GM23338 (cell line): ENCODE results near the gene HTD2. TPM values are rescaled to one million over a fixed set of nuclear protein-coding genes. Genes with fewer than 3 reads are reported as not detected.

ENCODE experiments used
- ATAC-seq: fragments of 200-7000 bp; cut with Tn5 transposase; 3 replicates; pipeline ENCODE4 v1.9.1; 2020
- DNase-seq: peaks from one replicate; pipeline ENCODE4 v3.0.0-alpha.2; 2015; ENCODE audit warnings: low spot score
- H2AFZ ChIP-seq: fragments of 200-600 bp; sonication (generic); 2 replicates; pipeline ENCODE4 v1.8.0; 2016; ENCODE audit warnings: antibody characterized with exemption, mild to moderate bottlenecking, moderate library complexity
- H3F3A ChIP-seq: fragments of 200-600 bp; sonication (generic); replicated peaks from 2 replicates; pipeline ENCODE4 v1.8.0; 2017; ENCODE audit warnings: antibody characterized with exemption, mixed run types, low read depth
- H3K27ac ChIP-seq: fragments of 200-600 bp; sonication (generic); 2 replicates; pipeline ENCODE4 v1.6.1; 2016; ENCODE audit warnings: low read depth
- H3K27me3 ChIP-seq: fragments of 200-600 bp; sonication (generic); 2 replicates; pipeline ENCODE4 v1.8.0; 2016; ENCODE audit warnings: mild to moderate bottlenecking, mixed run types, moderate library complexity; ENCODE audit not compliant: insufficient read depth
- H3K36me3 ChIP-seq: fragments of 200-600 bp; sonication (generic); 2 replicates; pipeline ENCODE4 v1.8.0; 2016; ENCODE audit warnings: mild to moderate bottlenecking; ENCODE audit not compliant: insufficient read depth
- H3K4me1 ChIP-seq: fragments of 200-600 bp; sonication (generic); 2 replicates; pipeline ENCODE4 v1.8.0; 2016; ENCODE audit warnings: mild to moderate bottlenecking, moderate library complexity; ENCODE audit not compliant: insufficient read depth
- H3K4me2 ChIP-seq: fragments of 200-600 bp; sonication (generic); 2 replicates; pipeline ENCODE4 v1.7.1; 2017; ENCODE audit warnings: mixed run types
- H3K4me3 ChIP-seq: fragments of 200-600 bp; sonication (generic); 2 replicates; pipeline ENCODE4 v1.6.1; 2016; ENCODE audit warnings: mixed run types
- H3K79me2 ChIP-seq: fragments of 200-600 bp; sonication (generic); replicated peaks from 2 replicates; pipeline ENCODE4 v1.8.0; 2017; ENCODE audit warnings: mild to moderate bottlenecking; ENCODE audit not compliant: insufficient read depth
- H3K9me2 ChIP-seq: fragments of 200-600 bp; sonication (generic); 2 replicates; pipeline ENCODE4 v1.8.0; 2017; ENCODE audit not compliant: insufficient read depth
- H4K20me1 ChIP-seq: fragments of 200-600 bp; sonication (generic); replicated peaks from 2 replicates; pipeline ENCODE4 v1.8.0; 2017; ENCODE audit warnings: mild to moderate bottlenecking; ENCODE audit not compliant: insufficient read depth
- H3K27ac Mint-ChIP-seq: 2 replicates; pipeline ENCODE4 v1.8.0; 2020; ENCODE audit warnings: inconsistent platforms, mild to moderate bottlenecking, moderate library complexity, mixed read lengths
- H3K27me3 Mint-ChIP-seq: 3 replicates; pipeline ENCODE4 v1.8.0; 2022; ENCODE audit warnings: low read depth, mild to moderate bottlenecking, moderate library complexity, mixed read lengths, inconsistent platforms; ENCODE audit not compliant: insufficient read depth, poor library complexity
- H3K36me3 Mint-ChIP-seq: 3 replicates; pipeline ENCODE4 v1.8.0; 2021; ENCODE audit warnings: low read depth, mild to moderate bottlenecking, inconsistent platforms, moderate library complexity, mixed read lengths
- H3K4me1 Mint-ChIP-seq: 3 replicates; pipeline ENCODE4 v1.8.0; 2020; ENCODE audit warnings: mild to moderate bottlenecking, inconsistent platforms, mixed read lengths
- H3K4me3 Mint-ChIP-seq: 3 replicates; pipeline ENCODE4 v1.8.0; 2021; ENCODE audit warnings: moderate library complexity, mild to moderate bottlenecking, inconsistent platforms, mixed read lengths
- H3K9me3 Mint-ChIP-seq: 3 replicates; pipeline ENCODE4 v1.8.0; 2020; ENCODE audit warnings: moderate library complexity, mild to moderate bottlenecking, inconsistent platforms, mixed read lengths
- JUNB ChIP-seq: IDR thresholded peaks from one replicate; pipeline ENCODE4 v1.6.1; 2016; ENCODE audit warnings: antibody characterized with exemption; ENCODE audit not compliant: unreplicated experiment
- NANOG ChIP-seq: IDR thresholded peaks from 2 replicates; pipeline ENCODE4 v1.6.1; 2016; ENCODE audit warnings: antibody characterized with exemption, borderline replicate concordance
- STAT1 ChIP-seq: IDR thresholded peaks from one replicate; pipeline ENCODE4 v1.6.1; 2016; ENCODE audit warnings: antibody characterized with exemption; ENCODE audit not compliant: unreplicated experiment
- polyA plus RNA-seq: library from polyadenylated mRNA; unstranded; fragments of >200 nt; fragmentation: Nextera tagmentation; extraction: Ambion mirVana; gene quantifications from 2 replicates; pipeline ENCODE4 v1.2.1, GENCODE V29; 2016
- total RNA-seq: library from RNA; depleted of rRNA; stranded (reverse); fragments of >200 nt; shearing (Covaris generic); gene quantifications from 2 replicates; pipeline ENCODE4 v1.2.3, GENCODE V29; 2014
- TF ChIP-seq, protein P1 (sequence below), 2 experiments: fragments of 200-600 bp in 1 of 2; sonication (generic) in 1 of 2; conservative IDR thresholded peaks; 2 replicates each; pipeline versions ENCODE4 v1.5.1 to v1.6.1; 2016 to 2017; ENCODE audit warnings: antibody characterized with exemption in 2 of 2, low read depth in 2 of 2, mild to moderate bottlenecking in 2 of 2, moderate library complexity in 1 of 2
- TF ChIP-seq, protein P2 (sequence below): IDR thresholded peaks from one replicate; pipeline ENCODE4 v1.6.1; 2018; ENCODE audit warnings: antibody characterized with exemption; ENCODE audit not compliant: unreplicated experiment

HTD2 gene
- total and polyA plus RNA-seq, 2 experiments from 2014 or later, result 19.3 to 24.2 TPM

DNA sequence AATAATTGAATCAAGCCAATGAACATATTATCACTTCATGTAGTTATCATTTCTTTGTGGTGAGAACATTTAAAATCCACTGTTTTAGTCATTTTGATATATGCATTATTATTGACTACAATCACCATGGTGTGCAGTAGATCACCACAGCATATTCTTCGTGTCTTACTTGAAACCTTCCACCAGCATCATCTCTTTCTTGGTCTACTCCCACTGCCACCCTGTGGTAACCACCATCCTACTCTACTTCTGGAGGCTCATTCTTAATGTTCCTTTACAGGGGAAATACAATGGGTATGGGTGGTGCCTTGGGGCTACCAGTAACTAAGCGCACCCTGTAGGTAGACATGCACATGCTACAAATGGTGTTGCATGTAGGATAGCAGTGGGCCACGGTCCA lies 51.8 kb downstream of the HTD2 start:
- DNase-seq (no peak), ATAC-seq (no peak)
- H3K36me3 Mint-ChIP-seq, result no peaks in the 10 kb centered on the region
- no peak overlapping the region for H3K27ac Mint-ChIP-seq
- no peaks in the 10 kb centered on the region for H3K9me2 ChIP-seq
- H2AFZ ChIP-seq, result no peak overlapping the region
- H3K27me3 Mint-ChIP-seq, result peaks cover 1% of the 10 kb centered on the region
- TF ChIP-seq, protein P1, sequence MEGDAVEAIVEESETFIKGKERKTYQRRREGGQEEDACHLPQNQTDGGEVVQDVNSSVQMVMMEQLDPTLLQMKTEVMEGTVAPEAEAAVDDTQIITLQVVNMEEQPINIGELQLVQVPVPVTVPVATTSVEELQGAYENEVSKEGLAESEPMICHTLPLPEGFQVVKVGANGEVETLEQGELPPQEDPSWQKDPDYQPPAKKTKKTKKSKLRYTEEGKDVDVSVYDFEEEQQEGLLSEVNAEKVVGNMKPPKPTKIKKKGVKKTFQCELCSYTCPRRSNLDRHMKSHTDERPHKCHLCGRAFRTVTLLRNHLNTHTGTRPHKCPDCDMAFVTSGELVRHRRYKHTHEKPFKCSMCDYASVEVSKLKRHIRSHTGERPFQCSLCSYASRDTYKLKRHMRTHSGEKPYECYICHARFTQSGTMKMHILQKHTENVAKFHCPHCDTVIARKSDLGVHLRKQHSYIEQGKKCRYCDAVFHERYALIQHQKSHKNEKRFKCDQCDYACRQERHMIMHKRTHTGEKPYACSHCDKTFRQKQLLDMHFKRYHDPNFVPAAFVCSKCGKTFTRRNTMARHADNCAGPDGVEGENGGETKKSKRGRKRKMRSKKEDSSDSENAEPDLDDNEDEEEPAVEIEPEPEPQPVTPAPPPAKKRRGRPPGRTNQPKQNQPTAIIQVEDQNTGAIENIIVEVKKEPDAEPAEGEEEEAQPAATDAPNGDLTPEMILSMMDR (conservative IDR thresholded peaks at IDR 0.05; ENCODE audit: low read depth in 2 of 2), result 0 out of 4 replicates have a peak, but pooled peaks of 1 of the 2 experiments have one; percentile 8
- TF ChIP-seq JUNB, result no peak
- H3K36me3 ChIP-seq, result no peaks in the 10 kb centered on the region
- H3K27me3 ChIP-seq, result no peaks in the 10 kb centered on the region
- no peaks in the 10 kb centered on the region for H4K20me1 ChIP-seq
- no peak overlapping the region for H3K4me2 ChIP-seq
- H3K4me3 ChIP-seq, result no peak overlapping the region
- H3K4me1 Mint-ChIP-seq, result peaks cover 2% of the 10 kb centered on the region; the same call in 2 of the 3 replicates
- no peaks in the 10 kb centered on the region for H3F3A ChIP-seq
- H3K4me1 ChIP-seq, result no peaks in the 10 kb centered on the region; the same call in 1 of the 2 replicates
- no peaks in the 10 kb centered on the region for H3K9me3 Mint-ChIP-seq
- H3K27ac ChIP-seq, result no peak overlapping the region
- no peak overlapping the region for H3K4me3 Mint-ChIP-seq
- H3K79me2 ChIP-seq, result no peaks in the 10 kb centered on the region; the same call in 1 of the 2 replicates

DNA sequence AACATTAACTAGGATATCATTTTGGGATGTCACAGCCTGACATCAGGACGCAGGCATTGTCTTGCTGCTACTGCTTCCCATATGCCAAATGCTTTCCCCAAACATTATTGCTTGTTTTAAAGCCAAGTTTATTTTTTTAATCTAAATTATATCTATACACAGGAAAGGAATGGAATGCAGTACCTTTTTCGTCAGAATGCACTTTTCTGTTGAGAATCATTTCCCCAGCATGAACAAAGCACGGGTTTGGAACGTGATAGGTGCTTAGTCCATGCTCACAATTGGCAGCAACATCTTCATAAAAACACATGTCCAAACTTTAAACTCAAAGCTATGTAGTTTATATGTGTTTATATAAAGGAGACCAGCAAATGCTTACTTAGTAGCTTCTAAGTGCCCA lies 52.5 kb downstream of the HTD2 start:
- DNase-seq, result no peak
- Histone ChIP-seq H3K4me2 (no peak overlapping the region), H3K79me2 (no peaks in the 10 kb centered on the region; the same call in 1 of the 2 replicates), H3F3A (no peaks in the 10 kb centered on the region), H3K36me3 (no peaks in the 10 kb centered on the region), H4K20me1 (no peaks in the 10 kb centered on the region), H3K9me2 (no peaks in the 10 kb centered on the region), H3K4me1 (no peaks in the 10 kb centered on the region; the same call in 1 of the 2 replicates), H3K27me3 (no peaks in the 10 kb centered on the region), H3K27ac (no peak overlapping the region; the same call in 1 of the 2 replicates), H3K4me3 (no peak overlapping the region), H2AFZ (no peak overlapping the region)
- H3K9me3 Mint-ChIP-seq, result no peaks in the 10 kb centered on the region
- ATAC-seq, result no peak
- peaks cover 2% of the 10 kb centered on the region; the same call in 2 of the 3 replicates for H3K4me1 Mint-ChIP-seq
- no peak overlapping the region for H3K27ac Mint-ChIP-seq
- peaks cover 1% of the 10 kb centered on the region for H3K27me3 Mint-ChIP-seq
- no peaks in the 10 kb centered on the region for H3K36me3 Mint-ChIP-seq
- TF ChIP-seq NANOG, result no peak
- TF ChIP-seq STAT1, result no peak
- TF ChIP-seq, protein P2, sequence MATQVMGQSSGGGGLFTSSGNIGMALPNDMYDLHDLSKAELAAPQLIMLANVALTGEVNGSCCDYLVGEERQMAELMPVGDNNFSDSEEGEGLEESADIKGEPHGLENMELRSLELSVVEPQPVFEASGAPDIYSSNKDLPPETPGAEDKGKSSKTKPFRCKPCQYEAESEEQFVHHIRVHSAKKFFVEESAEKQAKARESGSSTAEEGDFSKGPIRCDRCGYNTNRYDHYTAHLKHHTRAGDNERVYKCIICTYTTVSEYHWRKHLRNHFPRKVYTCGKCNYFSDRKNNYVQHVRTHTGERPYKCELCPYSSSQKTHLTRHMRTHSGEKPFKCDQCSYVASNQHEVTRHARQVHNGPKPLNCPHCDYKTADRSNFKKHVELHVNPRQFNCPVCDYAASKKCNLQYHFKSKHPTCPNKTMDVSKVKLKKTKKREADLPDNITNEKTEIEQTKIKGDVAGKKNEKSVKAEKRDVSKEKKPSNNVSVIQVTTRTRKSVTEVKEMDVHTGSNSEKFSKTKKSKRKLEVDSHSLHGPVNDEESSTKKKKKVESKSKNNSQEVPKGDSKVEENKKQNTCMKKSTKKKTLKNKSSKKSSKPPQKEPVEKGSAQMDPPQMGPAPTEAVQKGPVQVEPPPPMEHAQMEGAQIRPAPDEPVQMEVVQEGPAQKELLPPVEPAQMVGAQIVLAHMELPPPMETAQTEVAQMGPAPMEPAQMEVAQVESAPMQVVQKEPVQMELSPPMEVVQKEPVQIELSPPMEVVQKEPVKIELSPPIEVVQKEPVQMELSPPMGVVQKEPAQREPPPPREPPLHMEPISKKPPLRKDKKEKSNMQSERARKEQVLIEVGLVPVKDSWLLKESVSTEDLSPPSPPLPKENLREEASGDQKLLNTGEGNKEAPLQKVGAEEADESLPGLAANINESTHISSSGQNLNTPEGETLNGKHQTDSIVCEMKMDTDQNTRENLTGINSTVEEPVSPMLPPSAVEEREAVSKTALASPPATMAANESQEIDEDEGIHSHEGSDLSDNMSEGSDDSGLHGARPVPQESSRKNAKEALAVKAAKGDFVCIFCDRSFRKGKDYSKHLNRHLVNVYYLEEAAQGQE, result no peak
- no peak overlapping the region for H3K4me3 Mint-ChIP-seq
